Thyroid gland (tissue), 4 donors: Measurements from ENCODE around the gene PCYT2. TPM values are rescaled to one million over a fixed set of nuclear protein-coding genes. Genes with fewer than 3 reads are reported as not detected.

ENCODE experiments used
- DNase-seq, 2 donors: peaks; one replicate each; pipeline ENCODE4 v3.0.0-alpha.2; 2019
- H3K27ac ChIP-seq, 3 donors: fragments of 200-600 bp; sonication (generic); 1 replicate in 2 of 3; 2 replicates in 1 of 3; pipeline ENCODE4 v1.5.1; 2016 to 2019; ENCODE audit warnings: mild to moderate bottlenecking in 1 of 3, moderate library complexity in 1 of 3
- H3K27me3 ChIP-seq: fragments of 200-600 bp; sonication (generic); one replicate; pipeline ENCODE4 v1.5.1; 2019
- H3K36me3 ChIP-seq, 2 donors: fragments of 200-600 bp; sonication (generic); one replicate each; pipeline ENCODE4 v1.5.1; 2016 to 2019
- H3K4me1 ChIP-seq, 2 donors: fragments of 200-600 bp; sonication (generic); one replicate each; pipeline ENCODE4 v1.5.1; 2017 to 2019
- H3K4me3 ChIP-seq, 3 donors: fragments of 200-600 bp; sonication (generic); replicated peaks in 1 of 3; 1 replicate in 2 of 3; 2 replicates in 1 of 3; pipeline ENCODE4 v1.5.1; 2016; ENCODE audit warnings: mild to moderate bottlenecking in 1 of 3
- H3K9me3 ChIP-seq: fragments of 200-600 bp; sonication (generic); one replicate; pipeline ENCODE4 v1.5.1; 2017
- POLR2A ChIP-seq, 2 donors: fragments of 450-650 bp; IDR thresholded peaks; one replicate each; pipeline ENCODE4 v1.6.1; 2017; ENCODE audit warnings: antibody characterized with exemption in 2 of 2, mild to moderate bottlenecking in 2 of 2, moderate library complexity in 1 of 2
- WGBS, 2 donors: methylation state at CpG; one replicate each; pipeline ENCODE4 v1.1.5; 2017; 5-methylcytosine and 5-hydroxymethylcytosine counted together
- intact Hi-C: fragments of 100-400 bp; cut with DNase I; formaldehyde crosslinking; loops from one replicate; pipeline ENCODE4 v1.15.1; 2023
- total RNA-seq, 4 donors: library from RNA; depleted of rRNA; stranded (reverse); fragments of >200 nt; gene quantifications; one replicate each; pipeline ENCODE4 v1.2.3, GENCODE V29; 2016
- TF ChIP-seq, protein P1 (sequence below), 6 experiments: fragments of 200-600 bp in 3 of 6; fragments of 450-650 bp in 3 of 6; sonication (generic) in 3 of 6; IDR thresholded peaks; one replicate each; pipeline ENCODE4 v1.5.1; 2016 to 2019; ENCODE audit warnings: antibody characterized with exemption in 6 of 6, mild to moderate bottlenecking in 2 of 6, inconsistent platforms in 1 of 6, moderate library complexity in 1 of 6

Gene PCYT2
- total RNA-seq, 4 donors from 2014 or later: 30.4 to 36.5 (median 34.2) TPM

DNA sequence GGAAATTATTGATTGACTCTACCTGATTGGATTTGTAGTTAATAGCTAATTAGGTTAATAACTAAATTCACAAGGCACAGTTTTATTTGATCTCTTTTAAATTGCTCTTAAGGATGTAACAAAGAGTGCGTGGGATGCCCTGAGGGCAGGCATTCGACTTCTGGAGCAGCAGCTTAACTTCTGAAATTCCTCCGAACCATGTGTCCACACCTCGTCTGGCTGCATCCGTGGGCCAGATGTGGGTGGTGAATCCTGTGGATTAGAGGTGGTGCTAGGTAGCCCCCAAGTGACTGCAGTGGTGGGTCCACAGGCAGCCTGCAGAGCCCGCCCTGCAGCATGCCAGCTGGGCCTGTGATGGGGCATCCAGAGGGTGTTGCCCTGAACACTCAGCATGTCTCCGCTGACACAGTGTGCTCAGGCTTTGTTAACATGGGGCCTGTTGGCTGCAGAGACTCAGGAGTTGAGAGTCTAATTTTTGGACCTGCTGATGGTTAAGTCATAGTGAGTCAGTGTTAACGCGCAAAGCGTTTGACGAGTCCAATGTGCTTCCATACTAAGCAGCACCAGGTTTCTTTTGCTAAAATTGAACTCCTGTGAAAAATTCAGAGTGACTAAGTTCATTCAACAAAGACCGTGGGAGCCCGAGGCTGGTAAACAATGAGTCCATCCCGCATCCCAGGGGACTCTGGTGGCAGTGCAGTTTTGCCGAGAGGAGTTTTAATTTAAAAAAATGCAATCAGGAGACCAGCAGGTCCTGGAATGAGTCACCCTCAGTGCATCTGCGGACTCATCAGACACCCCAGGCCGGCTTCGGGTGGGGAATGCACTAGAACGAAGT is 13.0 kb downstream of the PCYT2 start:
- peaks cover 17 to 31% of the 10 kb centered on the region in 2 donors for H3K36me3 ChIP-seq
- intact Hi-C loops: no loop called here

DNA sequence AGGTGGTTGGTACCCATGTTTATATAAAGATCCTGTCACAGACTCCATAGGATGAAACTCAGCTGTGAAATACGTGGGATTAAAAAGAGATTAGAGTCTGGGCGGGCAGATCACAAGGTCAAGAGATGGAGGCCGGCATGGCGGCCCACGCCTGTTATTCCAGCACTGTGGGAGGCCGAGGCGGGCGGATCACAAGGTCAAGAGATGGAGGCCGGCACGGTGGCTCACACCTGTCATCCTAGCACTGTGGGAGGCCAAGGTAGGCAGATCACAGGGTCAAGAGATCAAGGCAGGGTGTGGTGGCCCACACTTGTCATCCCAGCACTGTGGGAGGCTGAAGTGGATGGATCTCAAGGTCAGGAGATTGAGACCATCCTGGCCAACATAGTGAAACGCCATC is 15.8 kb downstream of the PCYT2 start:
- WGBS, 2 donors: 88 to 95% methylated on average over 11 of the region's 11 CpGs
- Histone ChIP-seq H3K27ac (no peak overlapping the region), H3K9me3 (no peaks in the 10 kb centered on the region), H3K4me1 (peaks cover 8 to 12% of the 10 kb centered on the region in 2 donors), H3K4me3 (no peak overlapping the region), H3K36me3 (peaks cover 17 to 31% of the 10 kb centered on the region in 2 donors), H3K27me3 (no peaks in the 10 kb centered on the region)
- DNase-seq: no peak
- TF ChIP-seq, protein P1, sequence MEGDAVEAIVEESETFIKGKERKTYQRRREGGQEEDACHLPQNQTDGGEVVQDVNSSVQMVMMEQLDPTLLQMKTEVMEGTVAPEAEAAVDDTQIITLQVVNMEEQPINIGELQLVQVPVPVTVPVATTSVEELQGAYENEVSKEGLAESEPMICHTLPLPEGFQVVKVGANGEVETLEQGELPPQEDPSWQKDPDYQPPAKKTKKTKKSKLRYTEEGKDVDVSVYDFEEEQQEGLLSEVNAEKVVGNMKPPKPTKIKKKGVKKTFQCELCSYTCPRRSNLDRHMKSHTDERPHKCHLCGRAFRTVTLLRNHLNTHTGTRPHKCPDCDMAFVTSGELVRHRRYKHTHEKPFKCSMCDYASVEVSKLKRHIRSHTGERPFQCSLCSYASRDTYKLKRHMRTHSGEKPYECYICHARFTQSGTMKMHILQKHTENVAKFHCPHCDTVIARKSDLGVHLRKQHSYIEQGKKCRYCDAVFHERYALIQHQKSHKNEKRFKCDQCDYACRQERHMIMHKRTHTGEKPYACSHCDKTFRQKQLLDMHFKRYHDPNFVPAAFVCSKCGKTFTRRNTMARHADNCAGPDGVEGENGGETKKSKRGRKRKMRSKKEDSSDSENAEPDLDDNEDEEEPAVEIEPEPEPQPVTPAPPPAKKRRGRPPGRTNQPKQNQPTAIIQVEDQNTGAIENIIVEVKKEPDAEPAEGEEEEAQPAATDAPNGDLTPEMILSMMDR (IDR thresholded peaks at IDR 0.05): no peak
- no peak for TF ChIP-seq POLR2A (IDR thresholded peaks at IDR 0.05)
- intact Hi-C loops: no loop called here

More for the DNA sequence above, 13.0 kb downstream of the PCYT2 start:
- WGBS, 2 donors: 89 to 97% methylated on average over 18 of the region's 19 CpGs
- DNase-seq: no peak
- TF ChIP-seq, protein P1 (IDR thresholded peaks at IDR 0.05): no peak
- TF ChIP-seq POLR2A (IDR thresholded peaks at IDR 0.05): no peak
- no peak overlapping the region for H3K27ac ChIP-seq
- no peak overlapping the region for H3K4me3 ChIP-seq
- no peaks in the 10 kb centered on the region for H3K9me3 ChIP-seq
- H3K4me1 ChIP-seq: peaks cover 0 to 14% of the 10 kb centered on the region in 2 donors
- H3K27me3 ChIP-seq: no peaks in the 10 kb centered on the region

DNA sequence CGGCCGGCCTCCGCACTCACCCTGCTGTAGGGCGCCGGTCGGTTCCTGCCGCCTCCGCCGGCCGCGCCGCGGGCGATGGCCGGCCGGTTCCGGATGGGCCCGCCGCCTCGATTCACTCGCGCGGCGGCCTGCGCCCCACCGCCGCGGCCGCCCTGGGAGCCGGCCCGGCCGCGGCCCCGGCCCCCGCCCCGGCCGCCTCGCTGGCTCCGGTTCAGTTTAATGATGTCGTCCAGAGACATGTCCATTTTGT is 20.0 kb downstream of the PCYT2 start:
- WGBS, 2 donors: no CpG with 5 or more reads among the region's 40 CpGs
- TF ChIP-seq POLR2A (IDR thresholded peaks at IDR 0.05): no peak
- TF ChIP-seq, protein P1 (IDR thresholded peaks at IDR 0.05): no peak
- H3K36me3 ChIP-seq: peaks cover 24 to 39% of the 10 kb centered on the region in 2 donors
- intact Hi-C loops: no loop called here
- H3K27ac ChIP-seq: peak overlapping the region in 2 of 3 donors; percentile 15 to 91
- peaks cover 16 to 26% of the 10 kb centered on the region in 2 donors for H3K4me1 ChIP-seq
- no peaks in the 10 kb centered on the region for H3K27me3 ChIP-seq
- H3K4me3 ChIP-seq: peak overlapping the region in 2 of 3 donors; percentile 55 to 89
- no peaks in the 10 kb centered on the region for H3K9me3 ChIP-seq
- no peak for DNase-seq

DNA sequence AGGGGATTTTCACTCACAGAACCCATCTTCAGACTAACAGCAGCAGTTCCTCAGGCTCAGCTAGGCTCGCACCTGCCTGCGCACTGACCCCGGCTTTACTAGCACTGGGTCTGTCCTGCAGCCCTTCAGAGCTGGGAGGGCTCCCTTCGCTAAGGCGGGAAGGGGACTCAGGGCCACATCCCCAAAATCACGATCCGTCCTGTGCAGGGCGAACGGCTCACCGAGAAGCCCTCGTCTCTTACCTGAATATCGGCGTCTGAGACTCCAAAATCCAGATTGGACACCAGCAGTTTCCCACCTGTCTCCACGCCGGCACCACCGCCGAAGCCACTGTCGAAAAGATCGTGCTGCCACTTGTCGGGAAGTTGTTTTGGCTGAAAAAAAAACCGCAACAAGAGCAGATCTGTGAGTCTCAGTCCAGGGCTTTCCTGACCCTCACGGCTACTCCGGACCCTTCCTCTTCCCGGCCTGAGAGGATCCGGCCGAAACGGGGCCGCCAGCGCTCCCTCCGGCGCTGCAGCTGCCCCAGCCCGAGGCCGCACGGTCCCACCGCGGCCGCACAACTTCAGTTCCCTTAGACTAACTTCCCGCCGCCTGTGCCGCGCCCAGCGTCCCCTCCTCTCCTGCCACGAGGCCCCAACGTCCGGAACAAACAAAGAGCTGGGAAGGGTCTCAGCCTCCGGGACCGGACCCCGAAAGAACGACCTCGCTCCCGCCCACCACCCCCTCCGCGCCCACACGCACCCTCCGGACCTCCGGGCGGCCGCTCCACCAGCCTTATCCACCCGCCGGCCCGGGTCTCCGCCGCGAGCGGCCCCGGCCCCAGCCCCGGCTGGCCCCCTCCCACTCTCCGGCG is 20.5 kb downstream of the PCYT2 start:
- H3K4me3 ChIP-seq: peak overlapping the region; percentile 48 to 89 (median 55)
- no peak for TF ChIP-seq POLR2A (IDR thresholded peaks at IDR 0.05)
- TF ChIP-seq, protein P1 (IDR thresholded peaks at IDR 0.05): no peak
- H3K36me3 ChIP-seq: peaks cover 23 to 34% of the 10 kb centered on the region in 2 donors
- H3K27me3 ChIP-seq: no peaks in the 10 kb centered on the region
- peaks cover 16 to 32% of the 10 kb centered on the region in 2 donors for H3K4me1 ChIP-seq
- H3K9me3 ChIP-seq: no peaks in the 10 kb centered on the region
- intact Hi-C loops: no loop called here
- 6 to 7% methylated on average over 20 to 43 of the region's 69 CpGs for WGBS, 2 donors
- no peak for DNase-seq
- peak overlapping the region in 2 of 3 donors; percentile 15 to 56 for H3K27ac ChIP-seq
